HG03066 (cell line): ENCODE data around the gene FRY.

Source experiments
- ATAC-seq: cut with Tn5 transposase; IDR thresholded peaks from one replicate; pipeline ENCODE4 v1.9.1; 2021; ENCODE audit warnings: low read depth; ENCODE audit not compliant: unreplicated experiment

Gene FRY

GRCh38 chr13:32125751-32126150 lies 94.2 kb downstream of the FRY start:
- ATAC-seq: no peak

- ATAC-seq: no peak
Observed at GRCh38 chr13:32126278-32126677, 94.7 kb downstream of the FRY start.

GRCh38 chr13:32126756-32127155 lies 95.2 kb downstream of the FRY start:
- no peak for ATAC-seq

- no peak for ATAC-seq
Observed at GRCh38 chr13:32127691-32128090, 96.1 kb downstream of the FRY start.

- no peak for ATAC-seq
Observed at GRCh38 chr13:32134241-32135055, 102.9 kb downstream of the FRY start.

GRCh38 chr13:32135056-32135390 lies 103.4 kb downstream of the FRY start:
- no peak for ATAC-seq

- no peak for ATAC-seq
Observed at GRCh38 chr13:32135655-32136054, 104.1 kb downstream of the FRY start.

- ATAC-seq: no peak
Observed at GRCh38 chr13:32136061-32136460, 104.5 kb downstream of the FRY start.

GRCh38 chr13:32136716-32137115 lies 105.1 kb downstream of the FRY start:
- no peak for ATAC-seq

GRCh38 chr13:32139251-32139650 lies 107.7 kb downstream of the FRY start:
- no peak for ATAC-seq

- no peak for ATAC-seq
Observed at GRCh38 chr13:32140109-32140508, 108.5 kb downstream of the FRY start.

- no peak for ATAC-seq
Observed at GRCh38 chr13:32141462-32141861, 109.9 kb downstream of the FRY start.

GRCh38 chr13:32142115-32142514 lies 110.5 kb downstream of the FRY start:
- no peak for ATAC-seq

- ATAC-seq: no peak
Observed at GRCh38 chr13:32142956-32143375, 111.4 kb downstream of the FRY start.

GRCh38 chr13:32147193-32147592 lies 115.6 kb downstream of the FRY start:
- no peak for ATAC-seq

GRCh38 chr13:32147976-32148375 lies 116.4 kb downstream of the FRY start:
- no peak for ATAC-seq

- ATAC-seq: no peak
Observed at GRCh38 chr13:32150239-32150638, 118.7 kb downstream of the FRY start.

- ATAC-seq: no peak
Observed at GRCh38 chr13:32150794-32151193, 119.2 kb downstream of the FRY start.

GRCh38 chr13:32151240-32151639 lies 119.7 kb downstream of the FRY start:
- ATAC-seq: no peak

- no peak for ATAC-seq
Observed at GRCh38 chr13:32153056-32153455, 121.5 kb downstream of the FRY start.

GRCh38 chr13:32159137-32159869 lies 127.7 kb downstream of the FRY start:
- ATAC-seq: no peak

- ATAC-seq: no peak
Observed at GRCh38 chr13:32162395-32163005, 130.9 kb downstream of the FRY start.
